SK-N-SH (cell line): Measurements from ENCODE around the gene CLCN5.

Experiments
- CHD2 ChIP-seq: fragments of 150-350 bp; IDR thresholded peaks from 2 replicates; pipeline ENCODE4 v1.6.1; 2018; ENCODE audit warnings: low read length; ENCODE audit not compliant: partially characterized antibody
- CTCF ChIP-seq: fragments of 200-600 bp; sonication (generic); IDR thresholded peaks from 2 replicates; pipeline ENCODE4 v1.6.1; 2017; ENCODE audit warnings: antibody characterized with exemption, mild to moderate bottlenecking, moderate library complexity
- EP300 ChIP-seq, 2 experiments: IDR thresholded peaks; 2 replicates each; pipeline versions ENCODE4 v1.4.0 to v1.6.1; 2012; ENCODE audit warnings: borderline replicate concordance in 1 of 2, low read depth in 1 of 2, low read length in 1 of 2
- EZH2phosphoT487 ChIP-seq: fragments of 200-600 bp; sonication (generic); IDR thresholded peaks from 2 replicates; pipeline ENCODE4 v1.6.1; 2017; ENCODE audit warnings: low read depth, mixed run types, mild to moderate bottlenecking, antibody characterized with exemption, moderate library complexity, borderline replicate concordance
- GATA2 ChIP-seq: sonication (generic); formaldehyde crosslinking; IDR thresholded peaks from 2 replicates; pipeline ENCODE4 v1.5.0; 2020; ENCODE audit warnings: mild to moderate bottlenecking, missing genetic modification reagents
- JUND ChIP-seq: IDR thresholded peaks from 2 replicates; pipeline ENCODE4 v1.4.0; 2012
- MAX ChIP-seq: IDR thresholded peaks from 2 replicates; pipeline ENCODE4 v1.4.0; 2012; ENCODE audit warnings: low read depth
- MEF2A ChIP-seq: IDR thresholded peaks from 2 replicates; pipeline ENCODE4 v1.4.0; 2012; ENCODE audit warnings: low read depth, borderline replicate concordance
- RAD21 ChIP-seq: IDR thresholded peaks from 2 replicates; pipeline ENCODE4 v1.6.1; 2012; ENCODE audit warnings: mild to moderate bottlenecking, low read length
- REST ChIP-seq: IDR thresholded peaks from 2 replicates; pipeline ENCODE4 v1.6.1; 2012; ENCODE audit warnings: mild to moderate bottlenecking, low read depth, low read length, moderate library complexity
- SIN3A ChIP-seq: IDR thresholded peaks from 2 replicates; pipeline ENCODE4 v1.6.1; 2012; ENCODE audit warnings: low read depth, mild to moderate bottlenecking, low read length, moderate library complexity, borderline replicate concordance
- USF1 ChIP-seq: IDR thresholded peaks from 2 replicates; pipeline ENCODE4 v1.4.0; 2012; ENCODE audit warnings: low read depth, borderline replicate concordance
- USF2 ChIP-seq: fragments of 150-350 bp; IDR thresholded peaks from 2 replicates; pipeline ENCODE4 v1.6.1; 2017; ENCODE audit warnings: antibody characterized with exemption, low read length, low read depth, borderline replicate concordance
- ZBTB33 ChIP-seq: IDR thresholded peaks from 2 replicates; pipeline ENCODE4 v1.4.0; 2012; ENCODE audit warnings: low read depth, borderline replicate concordance

GRCh38 chrX:49999087-49999486 is 76.7 kb downstream of the CLCN5 start:
- TF ChIP-seq EZH2phosphoT487, result no peak
- no peak for TF ChIP-seq GATA2 (CRISPR knock-in tag)
- TF ChIP-seq CTCF, result no peak
- no peak for TF ChIP-seq USF1
- no peak for TF ChIP-seq ZBTB33
- no peak for TF ChIP-seq EP300 (IDR thresholded peaks at IDR 0.05; ENCODE audit: borderline replicate concordance in 1 of 2, low read depth in 1 of 2, low read length in 1 of 2)
- no peak for TF ChIP-seq MEF2A
- TF ChIP-seq REST, result no peak
- TF ChIP-seq JUND, result no peak
- TF ChIP-seq MAX, result no peak
- TF ChIP-seq SIN3A, result no peak
- no peak for TF ChIP-seq USF2
- TF ChIP-seq RAD21, result no peak
- TF ChIP-seq CHD2, result no peak
